HEK293 (cell line): Measurements from ENCODE around the gene JAKMIP1.

Source experiments
- CTCF ChIP-seq: fragments of 450-650 bp; formaldehyde crosslinking; IDR thresholded peaks from 2 replicates; pipeline ENCODE4 v1.5.1; 2016; ENCODE audit warnings: missing biosample characterization, missing genetic modification characterization
- INSM2 ChIP-seq: fragments of 450-650 bp; formaldehyde crosslinking; IDR thresholded peaks from 2 replicates; pipeline ENCODE4 v1.5.1; 2016; ENCODE audit warnings: missing biosample characterization, missing genetic modification characterization
- MEIS1 ChIP-seq: sonication (generic); formaldehyde crosslinking; IDR thresholded peaks from 2 replicates; pipeline ENCODE4 v1.8.1; 2022; ENCODE audit warnings: missing genetic modification reagents, mild to moderate bottlenecking, borderline replicate concordance
- SETDB1 ChIP-seq: IDR thresholded peaks from one replicate; pipeline ENCODE4 v1.6.1; 2017; ENCODE audit warnings: mild to moderate bottlenecking, low read length, moderate library complexity, mixed read lengths; ENCODE audit not compliant: insufficient read length
- ZBTB1 ChIP-seq: fragments of 450-650 bp; formaldehyde crosslinking; IDR thresholded peaks from 2 replicates; pipeline ENCODE4 v1.5.1; 2016; ENCODE audit warnings: missing biosample characterization, missing genetic modification characterization
- ZBTB26 ChIP-seq: fragments of 450-650 bp; formaldehyde crosslinking; optimal IDR thresholded peaks from 2 replicates; pipeline ENCODE3; 2016; ENCODE audit warnings: missing biosample characterization, mild to moderate bottlenecking, missing genetic modification characterization
- ZBTB7A ChIP-seq: fragments of 450-650 bp; formaldehyde crosslinking; IDR thresholded peaks from 2 replicates; pipeline ENCODE4 v1.5.1; 2016; ENCODE audit warnings: low read depth, missing biosample characterization, missing genetic modification characterization
- ZNF488 ChIP-seq: fragments of 450-650 bp; formaldehyde crosslinking; IDR thresholded peaks from 2 replicates; pipeline ENCODE4 v1.5.1; 2016; ENCODE audit warnings: missing biosample characterization, missing genetic modification characterization
- ZNF555 ChIP-seq: fragments of 450-650 bp; formaldehyde crosslinking; conservative IDR thresholded peaks from 2 replicates; pipeline ENCODE4 v1.5.1; 2017; ENCODE audit warnings: missing biosample characterization, mild to moderate bottlenecking, missing genetic modification characterization, inconsistent platforms
- ZNF645 ChIP-seq: fragments of 450-650 bp; formaldehyde crosslinking; IDR thresholded peaks from 2 replicates; pipeline ENCODE4; 2016; ENCODE audit warnings: missing biosample characterization, missing genetic modification characterization
- TF ChIP-seq, protein P1 (sequence below): fragments of 450-650 bp; formaldehyde crosslinking; IDR thresholded peaks from 2 replicates; pipeline ENCODE4 v1.5.1; 2016; ENCODE audit warnings: missing biosample characterization, missing genetic modification characterization, low read depth

DNA sequence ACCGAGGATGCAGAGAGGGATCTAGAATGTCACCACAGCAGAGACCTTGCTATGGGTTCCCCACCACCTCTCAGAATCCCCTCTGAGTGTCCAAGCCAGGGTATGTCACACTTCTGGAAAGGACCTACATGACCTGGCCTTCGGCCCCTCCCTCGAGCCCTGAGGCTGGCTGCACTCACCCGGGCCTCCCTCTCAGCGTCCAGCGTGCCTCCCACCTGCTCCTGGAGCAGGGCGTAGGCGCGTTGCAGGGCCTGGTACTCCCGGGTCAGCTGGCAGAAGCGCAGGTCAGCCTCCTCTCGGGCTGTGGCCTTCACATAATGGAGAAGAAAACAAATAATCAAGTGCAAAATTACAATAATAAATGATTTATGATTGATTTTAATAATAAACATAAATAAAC, 138.2 kb downstream of the JAKMIP1 start:
- no peak for TF ChIP-seq ZNF645 (tag by site-specific recombination)
- TF ChIP-seq CTCF (tag by site-specific recombination): no peak
- no peak for TF ChIP-seq INSM2 (tag by site-specific recombination)
- TF ChIP-seq MEIS1 (CRISPR knock-in tag): no peak
- no peak for TF ChIP-seq ZBTB26 (tag by site-specific recombination)
- TF ChIP-seq ZBTB7A (tag by site-specific recombination): no peak
- TF ChIP-seq, protein P1, sequence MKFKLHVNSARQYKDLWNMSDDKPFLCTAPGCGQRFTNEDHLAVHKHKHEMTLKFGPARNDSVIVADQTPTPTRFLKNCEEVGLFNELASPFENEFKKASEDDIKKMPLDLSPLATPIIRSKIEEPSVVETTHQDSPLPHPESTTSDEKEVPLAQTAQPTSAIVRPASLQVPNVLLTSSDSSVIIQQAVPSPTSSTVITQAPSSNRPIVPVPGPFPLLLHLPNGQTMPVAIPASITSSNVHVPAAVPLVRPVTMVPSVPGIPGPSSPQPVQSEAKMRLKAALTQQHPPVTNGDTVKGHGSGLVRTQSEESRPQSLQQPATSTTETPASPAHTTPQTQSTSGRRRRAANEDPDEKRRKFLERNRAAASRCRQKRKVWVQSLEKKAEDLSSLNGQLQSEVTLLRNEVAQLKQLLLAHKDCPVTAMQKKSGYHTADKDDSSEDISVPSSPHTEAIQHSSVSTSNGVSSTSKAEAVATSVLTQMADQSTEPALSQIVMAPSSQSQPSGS (tag by site-specific recombination): no peak
- no peak for TF ChIP-seq ZNF555 (tag by site-specific recombination)
- no peak for TF ChIP-seq SETDB1
- no peak for TF ChIP-seq ZNF488
- TF ChIP-seq ZBTB1 (tag by site-specific recombination): no peak
